ENCODE data around the gene RNF167. TPM values are rescaled to one million over a fixed set of nuclear protein-coding genes. Genes with fewer than 3 reads are reported as not detected.
"Not testable (repeated sequence)": the region's sequence is repeated elsewhere in the genome, so short reads cannot be mapped to it uniquely, and the experiment has no call there.

The RNF167 gene
- total RNA-seq, 1 experiment from 2014 or later, result 135 TPM

DNA sequence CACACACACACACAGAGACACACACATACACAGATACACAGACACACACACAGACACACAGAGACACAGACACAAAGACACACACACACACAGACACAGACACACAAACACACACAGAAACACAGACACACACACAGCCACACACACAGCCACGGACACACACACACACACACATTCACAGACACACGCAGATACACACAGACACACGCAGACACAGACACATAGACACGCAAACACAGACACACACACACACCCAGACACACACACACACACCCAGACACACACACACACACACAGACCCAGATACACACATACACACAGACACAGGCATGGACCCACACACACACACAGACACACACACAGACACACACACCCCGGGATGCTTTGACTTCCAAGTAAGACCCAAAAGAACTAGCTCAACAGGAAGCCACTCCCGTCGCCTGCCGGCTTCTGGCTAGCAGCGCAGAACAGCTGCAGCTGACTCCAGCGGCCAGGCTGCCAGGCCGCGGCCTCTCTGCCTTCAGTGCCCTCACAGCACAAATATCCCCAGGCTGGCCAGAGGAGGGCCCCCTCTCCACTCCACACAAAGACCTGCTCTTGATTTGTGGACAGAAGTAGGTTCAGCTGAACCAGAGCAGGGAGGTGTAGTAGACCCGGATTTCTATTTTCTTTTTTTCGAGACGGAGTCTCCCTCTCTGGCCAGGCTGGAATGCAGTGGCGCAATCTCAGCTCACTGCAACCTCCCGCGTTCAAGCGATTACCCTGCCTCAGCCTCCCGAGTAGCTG lies 31.2 kb upstream of the RNF167 start:
- Histone ChIP-seq H3K79me2 (ENCODE audit: low read depth) (no peaks in the 10 kb centered on the region), H3K9me2 (ENCODE audit: insufficient read depth) (no peaks in the 10 kb centered on the region), H4K20me1 (ENCODE audit: insufficient read depth) (no peaks in the 10 kb centered on the region), H3K4me3 (no peak overlapping the region), H3K36me3 (ENCODE audit: low read depth) (no peaks in the 10 kb centered on the region), H2AFZ (no peak overlapping the region), H3K4me2 (peak overlapping the region; percentile 63), H3K27ac (peak overlapping the region; percentile 75), H3K4me1 (replicated peaks; ENCODE audit: insufficient read depth) (peaks cover 16% of the 10 kb centered on the region), H3K9me3 (ENCODE audit: insufficient read depth, low read depth) (no peaks in the 10 kb centered on the region), H3K27me3 (ENCODE audit: insufficient read depth, low read depth) (no peaks in the 10 kb centered on the region), H3F3A (ENCODE audit: insufficient read depth, low read depth) (peaks cover 21% of the 10 kb centered on the region; the same call in 1 of the 2 replicates)
- intact Hi-C loops (cut with micrococcal nuclease; ENCODE audit: unreplicated experiment), result loop anchor here (1.0 to 10.0 kb wide), 8 partner anchors 30 to 484 kb away; partner anchors contain the start of genes CAMTA2, PFN1 and SPAG7
- BruUV-seq (replicated peaks), result no TSS peak
- POLR2A ChIA-PET (ENCODE audit: unreplicated experiment), result interaction anchor here (0.5 to 1.9 kb wide), 13 partner anchors 31 to 1527 kb away, joined by 3 to 20 read pairs (median 3); partner anchors contain the start of genes INCA1, RNF167, SLC25A11 and SPAG7
- TF ChIP-seq, protein P1, sequence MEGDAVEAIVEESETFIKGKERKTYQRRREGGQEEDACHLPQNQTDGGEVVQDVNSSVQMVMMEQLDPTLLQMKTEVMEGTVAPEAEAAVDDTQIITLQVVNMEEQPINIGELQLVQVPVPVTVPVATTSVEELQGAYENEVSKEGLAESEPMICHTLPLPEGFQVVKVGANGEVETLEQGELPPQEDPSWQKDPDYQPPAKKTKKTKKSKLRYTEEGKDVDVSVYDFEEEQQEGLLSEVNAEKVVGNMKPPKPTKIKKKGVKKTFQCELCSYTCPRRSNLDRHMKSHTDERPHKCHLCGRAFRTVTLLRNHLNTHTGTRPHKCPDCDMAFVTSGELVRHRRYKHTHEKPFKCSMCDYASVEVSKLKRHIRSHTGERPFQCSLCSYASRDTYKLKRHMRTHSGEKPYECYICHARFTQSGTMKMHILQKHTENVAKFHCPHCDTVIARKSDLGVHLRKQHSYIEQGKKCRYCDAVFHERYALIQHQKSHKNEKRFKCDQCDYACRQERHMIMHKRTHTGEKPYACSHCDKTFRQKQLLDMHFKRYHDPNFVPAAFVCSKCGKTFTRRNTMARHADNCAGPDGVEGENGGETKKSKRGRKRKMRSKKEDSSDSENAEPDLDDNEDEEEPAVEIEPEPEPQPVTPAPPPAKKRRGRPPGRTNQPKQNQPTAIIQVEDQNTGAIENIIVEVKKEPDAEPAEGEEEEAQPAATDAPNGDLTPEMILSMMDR (conservative IDR thresholded peaks at IDR 0.05), result peak; percentile 86
- TF ChIP-seq EZH2 (IDR thresholded peaks at IDR 0.05; ENCODE audit: low read depth), result no peak
- peak; percentile 89 to 96 for DNase-seq
- CTCF ChIA-PET, result interaction anchor here (0.5 to 1.8 kb wide), 12 partner anchors 25 to 316 kb away, joined by 3 to 16 read pairs (median 4); partner anchors contain the start of genes RNF167, SLC25A11 and SPAG7

DNA sequence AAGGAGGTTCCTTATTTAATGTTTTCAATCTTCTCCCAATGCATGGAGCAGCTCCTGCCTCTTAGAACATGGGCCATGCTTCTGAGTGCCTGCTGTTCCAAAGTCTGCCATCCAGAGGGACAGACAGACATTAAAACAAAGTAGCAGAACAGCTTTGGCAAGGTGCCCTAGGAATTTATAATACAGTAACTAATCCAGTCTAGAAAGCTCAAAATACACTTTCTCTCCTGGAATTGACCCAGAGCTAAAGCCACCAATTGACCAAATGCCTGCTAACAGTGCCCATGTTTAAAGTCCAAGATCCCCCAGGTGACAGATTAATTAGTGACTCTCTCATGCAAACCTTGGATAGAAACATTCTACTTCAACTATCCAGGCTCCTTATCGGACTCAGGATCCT lies 26.1 kb upstream of the RNF167 start:
- POLR2A ChIA-PET (ENCODE audit: unreplicated experiment), result interaction anchor here (0.5 to 0.6 kb wide), 4 partner anchors 31 to 314 kb away, joined by 3 to 6 read pairs (median 4); no protein-coding TSS in a partner anchor
- Histone ChIP-seq H3K4me2 (no peak overlapping the region), H2AFZ (no peak overlapping the region), H3K79me2 (ENCODE audit: low read depth) (no peaks in the 10 kb centered on the region), H3K9me3 (ENCODE audit: insufficient read depth, low read depth) (no peaks in the 10 kb centered on the region), H3K36me3 (ENCODE audit: low read depth) (no peaks in the 10 kb centered on the region), H4K20me1 (ENCODE audit: insufficient read depth) (no peaks in the 10 kb centered on the region), H3K4me1 (replicated peaks; ENCODE audit: insufficient read depth) (peaks cover 10% of the 10 kb centered on the region), H3K4me3 (no peak overlapping the region), H3F3A (ENCODE audit: insufficient read depth, low read depth) (peaks cover 17% of the 10 kb centered on the region; the same call in 1 of the 2 replicates), H3K27ac (no peak overlapping the region), H3K9me2 (ENCODE audit: insufficient read depth) (no peaks in the 10 kb centered on the region), H3K27me3 (ENCODE audit: insufficient read depth, low read depth) (no peaks in the 10 kb centered on the region)
- DNase-seq, result no peak
- TF ChIP-seq EZH2 (IDR thresholded peaks at IDR 0.05; ENCODE audit: low read depth), result no peak
- TF ChIP-seq, protein P1 (conservative IDR thresholded peaks at IDR 0.05), result no peak
- CTCF ChIA-PET, result no interaction called here
- no TSS peak for BruUV-seq (replicated peaks)
- intact Hi-C loops (cut with micrococcal nuclease; ENCODE audit: unreplicated experiment), result no loop called here

DNA sequence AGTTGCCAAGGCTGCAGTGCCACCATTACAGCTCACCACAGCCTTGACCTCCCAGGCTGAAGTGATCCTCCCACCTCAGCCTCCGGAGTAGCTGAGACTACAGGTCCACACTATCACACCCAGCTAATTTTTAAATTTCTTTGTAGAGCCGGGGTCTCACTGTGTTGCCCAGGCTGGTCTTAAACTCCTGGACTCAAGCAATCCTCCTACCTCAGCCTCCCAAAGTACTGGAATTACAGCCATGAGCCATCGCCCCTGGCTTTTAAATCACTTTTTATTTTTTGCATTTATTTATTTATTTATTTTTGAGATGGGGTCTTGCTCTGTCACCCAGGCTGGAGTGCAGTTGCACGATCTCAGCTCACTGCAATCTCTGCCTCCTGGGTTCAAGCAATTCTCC lies 25.5 kb upstream of the RNF167 start:
- H3K79me2 ChIP-seq (ENCODE audit: low read depth); H3K4me2 ChIP-seq; BruUV-seq (replicated peaks); H2AFZ ChIP-seq; H3K4me3 ChIP-seq; H3K36me3 ChIP-seq (ENCODE audit: low read depth); H4K20me1 ChIP-seq (ENCODE audit: insufficient read depth); H3K9me3 ChIP-seq (ENCODE audit: insufficient read depth, low read depth); H3K27ac ChIP-seq; H3K9me2 ChIP-seq (ENCODE audit: insufficient read depth); intact Hi-C loops (cut with micrococcal nuclease; ENCODE audit: unreplicated experiment); CTCF ChIA-PET; DNase-seq; H3K4me1 ChIP-seq (replicated peaks; ENCODE audit: insufficient read depth); H3K27me3 ChIP-seq (ENCODE audit: insufficient read depth, low read depth); POLR2A ChIA-PET (ENCODE audit: unreplicated experiment): not testable (repeated sequence)
- peaks cover 11% of the 10 kb centered on the region; the same call in 1 of the 2 replicates for H3F3A ChIP-seq (ENCODE audit: insufficient read depth, low read depth)
